GM23248 (cell line): Measurements from ENCODE around the gene SYTL3.

Experiments used
- EZH2 ChIP-seq: fragments of 200-600 bp; sonication (generic); IDR thresholded peaks from 2 replicates; pipeline ENCODE4 v1.6.1; 2018; ENCODE audit warnings: antibody characterized with exemption, mild to moderate bottlenecking; ENCODE audit not compliant: insufficient read depth, poor library complexity, severe bottlenecking
- EZH2phosphoT487 ChIP-seq: fragments of 200-600 bp; sonication (generic); IDR thresholded peaks from 2 replicates; pipeline ENCODE4 v1.6.1; 2018; ENCODE audit warnings: antibody characterized with exemption, moderate library complexity, mild to moderate bottlenecking, low read depth; ENCODE audit not compliant: insufficient read depth

GRCh38 chr6:158624684-158625682, 24.9 kb upstream of the SYTL3 start:
- TF ChIP-seq EZH2phosphoT487, result no peak
- no peak for TF ChIP-seq EZH2
